Tibial artery (tissue), 4 donors: Measurements from ENCODE around the gene LAG3.
A peak's percentile ranks its signal among the peaks of the same experiment; 100 is the strongest.

ENCODE experiments used
- DNase-seq, 2 donors: peaks; one replicate each; pipeline ENCODE4 v3.0.0-alpha.2; 2019
- H3K27ac ChIP-seq, 2 donors: fragments of 200-600 bp; sonication (generic) in 1 of 2; 1 replicate in 1 of 2; 2 replicates in 1 of 2; pipeline ENCODE4 v1.5.1; 2018 to 2019; ENCODE audit warnings: mild to moderate bottlenecking in 1 of 2
- H3K27me3 ChIP-seq, 2 donors: fragments of 200-600 bp; sonication (generic) in 1 of 2; one replicate each; pipeline versions ENCODE4 v1.5.1 to v1.6.0; 2016 to 2019
- H3K36me3 ChIP-seq, 3 donors: fragments of 200-600 bp; sonication (generic) in 2 of 3; one replicate each; pipeline ENCODE4 v1.5.1; 2016 to 2019; ENCODE audit warnings: mild to moderate bottlenecking in 2 of 3
- H3K4me1 ChIP-seq, 4 donors: fragments of 200-600 bp; sonication (generic) in 2 of 4; 1 replicate in 3 of 4; 2 replicates in 1 of 4; pipeline ENCODE4 v1.5.1; 2016 to 2019
- H3K4me3 ChIP-seq, 2 donors: fragments of 200-600 bp; sonication (generic) in 1 of 2; 1 replicate in 1 of 2; 2 replicates in 1 of 2; pipeline ENCODE4 v1.5.1; 2018 to 2019; ENCODE audit warnings: mild to moderate bottlenecking in 2 of 2
- H3K9me3 ChIP-seq, 3 donors: fragments of 200-600 bp; sonication (generic) in 1 of 3; one replicate each; pipeline ENCODE4 v1.5.1; 2016 to 2019
- CTCF ChIP-seq, 2 experiments: fragments of 200-600 bp in 1 of 2; fragments of 450-650 bp in 1 of 2; IDR thresholded peaks; one replicate each; pipeline ENCODE4 v1.5.1; 2017 to 2019; ENCODE audit warnings: antibody characterized with exemption in 2 of 2, mild to moderate bottlenecking in 1 of 2, moderate library complexity in 1 of 2
- intact Hi-C: fragments of 100-400 bp; cut with DNase I; formaldehyde crosslinking; loops from one replicate; pipeline ENCODE4 v1.15.0; 2023; ENCODE audit warnings: low total_unique reads

Gene LAG3

GRCh38 chr12:6790496-6791150 lies 18.3 kb downstream of the LAG3 start:
- TF ChIP-seq CTCF (IDR thresholded peaks at IDR 0.05): no peak
- Histone ChIP-seq H3K9me3 (no peaks in the 10 kb centered on the region), H3K27ac (no peak overlapping the region), H3K27me3 (peaks cover 0 to 5% of the 10 kb centered on the region in 2 donors), H3K4me1 (no peaks in the 10 kb centered on the region), H3K36me3 (no peaks in the 10 kb centered on the region), H3K4me3 (no peak overlapping the region)
- no peak for DNase-seq
- intact Hi-C loops: no loop called here

GRCh38 chr12:6791931-6792520 lies 19.7 kb downstream of the LAG3 start:
- Histone ChIP-seq H3K36me3 (no peaks in the 10 kb centered on the region), H3K27ac (no peak overlapping the region), H3K9me3 (no peaks in the 10 kb centered on the region), H3K27me3 (peaks cover 0 to 8% of the 10 kb centered on the region in 2 donors), H3K4me1 (no peaks in the 10 kb centered on the region), H3K4me3 (no peak overlapping the region)
- no peak for DNase-seq
- TF ChIP-seq CTCF (IDR thresholded peaks at IDR 0.05): no peak
- intact Hi-C loops: no loop called here

- intact Hi-C loops: no loop called here
- peak; percentile 53 to 73 for DNase-seq
- no peak overlapping the region for H3K4me3 ChIP-seq
Observed at GRCh38 chr12:6792522-6793201, 20.3 kb downstream of the LAG3 start.

GRCh38 chr12:6795088-6795487 lies 22.8 kb downstream of the LAG3 start:
- Histone ChIP-seq H3K9me3 (no peaks in the 10 kb centered on the region), H3K4me1 (no peaks in the 10 kb centered on the region), H3K27me3 (peaks cover 0 to 8% of the 10 kb centered on the region in 2 donors), H3K36me3 (no peaks in the 10 kb centered on the region), H3K4me3 (no peak overlapping the region), H3K27ac (no peak overlapping the region)
- no peak for TF ChIP-seq CTCF (IDR thresholded peaks at IDR 0.05)
- DNase-seq: no peak
- intact Hi-C loops: no loop called here

More at GRCh38 chr12:6792522-6793201, 20.3 kb downstream of the LAG3 start:
- H3K9me3 ChIP-seq: no peaks in the 10 kb centered on the region
- TF ChIP-seq CTCF (IDR thresholded peaks at IDR 0.05): no peak
- H3K27ac ChIP-seq: no peak overlapping the region
- no peaks in the 10 kb centered on the region for H3K36me3 ChIP-seq
- peaks cover 0 to 8% of the 10 kb centered on the region in 2 donors for H3K27me3 ChIP-seq
- no peaks in the 10 kb centered on the region for H3K4me1 ChIP-seq

- TF ChIP-seq CTCF (IDR thresholded peaks at IDR 0.05): no peak
- H3K4me3 ChIP-seq: no peak overlapping the region
- H3K9me3 ChIP-seq: no peaks in the 10 kb centered on the region
- no peaks in the 10 kb centered on the region for H3K36me3 ChIP-seq
- H3K27ac ChIP-seq: no peak overlapping the region
- H3K27me3 ChIP-seq: peaks cover 0 to 8% of the 10 kb centered on the region in 2 donors
- H3K4me1 ChIP-seq: no peaks in the 10 kb centered on the region
- DNase-seq: no peak
- intact Hi-C loops: no loop called here
Observed at GRCh38 chr12:6796576-6796975, 24.3 kb downstream of the LAG3 start.
